Panc1 (cell line): ENCODE results near the gene CHCHD6. TPM values are rescaled to one million over a fixed set of nuclear protein-coding genes. Genes with fewer than 3 reads are reported as not detected.

Experiments
- ATAC-seq: fragments of 200-7000 bp; cut with Tn5 transposase; 2 replicates; pipeline ENCODE4 v1.9.1; 2020; ENCODE audit warnings: mild to moderate bottlenecking, moderate library complexity
- BruUV-seq: library from RNA; stranded (reverse); fragments of 400-500 nt; replicated peaks from 2 replicates; lab custom pipeline; 2021; lab: Mats Ljungman, UMichigan
- CTCF ChIA-PET: fragments of 300-600 bp; sonication (Branson Sonifier 250); formaldehyde crosslinking; loops from one replicate; lab custom pipeline; 2022; ENCODE audit warnings: antibody characterized with exemption; lab: Charles Lee
- POLR2A ChIA-PET: fragments of 300-600 bp; sonication (Branson Sonifier 250); formaldehyde crosslinking; loops from one replicate; lab custom pipeline; 2022; ENCODE audit warnings: antibody characterized with exemption; lab: Charles Lee
- DNase-seq: peaks from one replicate; pipeline ENCODE4 v3.0.0-alpha.2; 2010; ENCODE audit warnings: low read depth, low spot score
- H3K27ac ChIP-seq: 2 replicates; pipeline ENCODE4 v1.5.1; 2011; ENCODE audit warnings: mild to moderate bottlenecking, low read length, inconsistent platforms
- H3K27me3 ChIP-seq: fragments of 200-500 bp; sonication (Bioruptor generic); 2 replicates; pipeline ENCODE4 v1.6.0; 2014; ENCODE audit warnings: low read length, inconsistent platforms; ENCODE audit not compliant: control insufficient read depth, insufficient read depth
- H3K36me3 ChIP-seq: fragments of 200-500 bp; sonication (Bioruptor generic); 2 replicates; pipeline ENCODE4 v1.5.1; 2014; ENCODE audit warnings: inconsistent platforms, mild to moderate bottlenecking, low read length, moderate library complexity; ENCODE audit not compliant: control insufficient read depth, insufficient read depth
- H3K4me1 ChIP-seq: 2 replicates; pipeline ENCODE4 v1.5.1; 2011; ENCODE audit warnings: inconsistent platforms, mild to moderate bottlenecking, low read length, moderate library complexity; ENCODE audit not compliant: control insufficient read depth, insufficient read depth
- H3K4me3 ChIP-seq, 2 experiments: 2 replicates each; pipeline ENCODE4 v1.5.1; 2011 to 2012; ENCODE audit warnings: low read depth in 2 of 2, low read length in 2 of 2, mild to moderate bottlenecking in 2 of 2, inconsistent platforms in 1 of 2, moderate library complexity in 1 of 2
- H3K9me3 ChIP-seq: fragments of 200-500 bp; sonication (Bioruptor generic); 2 replicates; pipeline ENCODE4 v1.5.1; 2014; ENCODE audit warnings: low read depth, mild to moderate bottlenecking, inconsistent platforms, low read length, moderate library complexity; ENCODE audit not compliant: control insufficient read depth, insufficient read depth
- POLR2AphosphoS5 ChIP-seq: IDR thresholded peaks from 2 replicates; pipeline ENCODE4 v1.6.1; 2012; ENCODE audit warnings: mild to moderate bottlenecking, low read depth, low read length, moderate library complexity
- SIN3A ChIP-seq: IDR thresholded peaks from 2 replicates; pipeline ENCODE4 v1.6.1; 2012; ENCODE audit warnings: low read depth, mild to moderate bottlenecking, low read length, moderate library complexity, borderline replicate concordance; ENCODE audit not compliant: insufficient read depth
- TCF7L2 ChIP-seq: IDR thresholded peaks from 2 replicates; pipeline ENCODE4 v1.6.1; 2011; ENCODE audit warnings: mild to moderate bottlenecking, low read depth, low read length, inconsistent platforms
- in situ Hi-C: cut with HindIII; loops from 2 replicates; pipeline ENCODE4 v1.10.0; 2016; ENCODE audit warnings: low sequenced_read_pairs, low pct_unique_long_range_greater_than_20kb
- intact Hi-C: fragments of 100-400 bp; cut with micrococcal nuclease; formaldehyde crosslinking; loops from one replicate; pipeline ENCODE4 v1.10.0; 2022; ENCODE audit not compliant: unreplicated experiment
- total RNA-seq: library from RNA; stranded (reverse); gene quantifications from one replicate; pipeline ENCODE4 v1.2.1, GENCODE V29; 2021; ENCODE audit not compliant: unreplicated experiment
- TF ChIP-seq, protein P1 (sequence below): fragments of 450-650 bp; IDR thresholded peaks from 2 replicates; pipeline ENCODE4 v1.5.1; 2017; ENCODE audit warnings: mild to moderate bottlenecking
- TF ChIP-seq, protein P2 (sequence below), 2 experiments: IDR thresholded peaks; 2 replicates each; pipeline ENCODE4 v1.6.1; 2011 to 2012; ENCODE audit warnings: low read depth in 2 of 2, control low read depth in 1 of 2, low read length in 1 of 2, mild to moderate bottlenecking in 1 of 2, moderate library complexity in 1 of 2; ENCODE audit not compliant: insufficient read depth in 1 of 2

CHCHD6 gene
- total RNA-seq, 1 experiment from 2014 or later, result 31.5 TPM

DNA sequence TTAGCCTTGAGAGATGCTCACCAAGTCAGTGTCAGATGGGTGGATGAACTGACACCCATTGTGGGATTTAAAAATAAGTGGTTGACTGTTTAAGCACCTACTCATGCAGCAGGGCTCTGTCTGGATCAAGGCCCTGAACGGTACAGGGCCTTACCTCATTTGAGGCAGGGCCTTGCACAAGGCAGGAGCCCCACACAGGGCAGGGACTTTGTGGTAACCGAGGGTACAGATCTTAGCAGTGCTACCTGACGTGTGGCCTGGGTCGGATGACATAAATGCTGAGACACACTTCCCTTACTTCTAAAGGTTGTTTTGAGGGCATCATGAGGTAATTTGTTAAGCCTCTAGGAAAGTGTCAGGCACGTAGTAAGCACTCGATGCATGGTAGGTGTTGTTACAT lies 219.4 kb downstream of the CHCHD6 start:
- ATAC-seq (no peak), DNase-seq (no peak)
- Histone ChIP-seq H3K27ac (no peak overlapping the region), H3K4me3 (no peak overlapping the region), H3K36me3 (no peaks in the 10 kb centered on the region), H3K9me3 (no peaks in the 10 kb centered on the region), H3K4me1 (peaks cover 28% of the 10 kb centered on the region), H3K27me3 (no peaks in the 10 kb centered on the region)
- ChIA-PET POLR2A (no interaction called here), CTCF (no interaction called here)
- intact Hi-C loops (no loop called here), in situ Hi-C loops (no loop called here)
- TF ChIP-seq TCF7L2 (no peak), POLR2AphosphoS5 (no peak), SIN3A (no peak)
- TF ChIP-seq, protein P1, sequence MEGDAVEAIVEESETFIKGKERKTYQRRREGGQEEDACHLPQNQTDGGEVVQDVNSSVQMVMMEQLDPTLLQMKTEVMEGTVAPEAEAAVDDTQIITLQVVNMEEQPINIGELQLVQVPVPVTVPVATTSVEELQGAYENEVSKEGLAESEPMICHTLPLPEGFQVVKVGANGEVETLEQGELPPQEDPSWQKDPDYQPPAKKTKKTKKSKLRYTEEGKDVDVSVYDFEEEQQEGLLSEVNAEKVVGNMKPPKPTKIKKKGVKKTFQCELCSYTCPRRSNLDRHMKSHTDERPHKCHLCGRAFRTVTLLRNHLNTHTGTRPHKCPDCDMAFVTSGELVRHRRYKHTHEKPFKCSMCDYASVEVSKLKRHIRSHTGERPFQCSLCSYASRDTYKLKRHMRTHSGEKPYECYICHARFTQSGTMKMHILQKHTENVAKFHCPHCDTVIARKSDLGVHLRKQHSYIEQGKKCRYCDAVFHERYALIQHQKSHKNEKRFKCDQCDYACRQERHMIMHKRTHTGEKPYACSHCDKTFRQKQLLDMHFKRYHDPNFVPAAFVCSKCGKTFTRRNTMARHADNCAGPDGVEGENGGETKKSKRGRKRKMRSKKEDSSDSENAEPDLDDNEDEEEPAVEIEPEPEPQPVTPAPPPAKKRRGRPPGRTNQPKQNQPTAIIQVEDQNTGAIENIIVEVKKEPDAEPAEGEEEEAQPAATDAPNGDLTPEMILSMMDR, result no peak
- TF ChIP-seq, protein P2, sequence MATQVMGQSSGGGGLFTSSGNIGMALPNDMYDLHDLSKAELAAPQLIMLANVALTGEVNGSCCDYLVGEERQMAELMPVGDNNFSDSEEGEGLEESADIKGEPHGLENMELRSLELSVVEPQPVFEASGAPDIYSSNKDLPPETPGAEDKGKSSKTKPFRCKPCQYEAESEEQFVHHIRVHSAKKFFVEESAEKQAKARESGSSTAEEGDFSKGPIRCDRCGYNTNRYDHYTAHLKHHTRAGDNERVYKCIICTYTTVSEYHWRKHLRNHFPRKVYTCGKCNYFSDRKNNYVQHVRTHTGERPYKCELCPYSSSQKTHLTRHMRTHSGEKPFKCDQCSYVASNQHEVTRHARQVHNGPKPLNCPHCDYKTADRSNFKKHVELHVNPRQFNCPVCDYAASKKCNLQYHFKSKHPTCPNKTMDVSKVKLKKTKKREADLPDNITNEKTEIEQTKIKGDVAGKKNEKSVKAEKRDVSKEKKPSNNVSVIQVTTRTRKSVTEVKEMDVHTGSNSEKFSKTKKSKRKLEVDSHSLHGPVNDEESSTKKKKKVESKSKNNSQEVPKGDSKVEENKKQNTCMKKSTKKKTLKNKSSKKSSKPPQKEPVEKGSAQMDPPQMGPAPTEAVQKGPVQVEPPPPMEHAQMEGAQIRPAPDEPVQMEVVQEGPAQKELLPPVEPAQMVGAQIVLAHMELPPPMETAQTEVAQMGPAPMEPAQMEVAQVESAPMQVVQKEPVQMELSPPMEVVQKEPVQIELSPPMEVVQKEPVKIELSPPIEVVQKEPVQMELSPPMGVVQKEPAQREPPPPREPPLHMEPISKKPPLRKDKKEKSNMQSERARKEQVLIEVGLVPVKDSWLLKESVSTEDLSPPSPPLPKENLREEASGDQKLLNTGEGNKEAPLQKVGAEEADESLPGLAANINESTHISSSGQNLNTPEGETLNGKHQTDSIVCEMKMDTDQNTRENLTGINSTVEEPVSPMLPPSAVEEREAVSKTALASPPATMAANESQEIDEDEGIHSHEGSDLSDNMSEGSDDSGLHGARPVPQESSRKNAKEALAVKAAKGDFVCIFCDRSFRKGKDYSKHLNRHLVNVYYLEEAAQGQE (IDR thresholded peaks at IDR 0.05; ENCODE audit: insufficient read depth in 1 of 2, low read depth in 2 of 2, low read length in 1 of 2), result no peak
- BruUV-seq, result no TSS peak

DNA sequence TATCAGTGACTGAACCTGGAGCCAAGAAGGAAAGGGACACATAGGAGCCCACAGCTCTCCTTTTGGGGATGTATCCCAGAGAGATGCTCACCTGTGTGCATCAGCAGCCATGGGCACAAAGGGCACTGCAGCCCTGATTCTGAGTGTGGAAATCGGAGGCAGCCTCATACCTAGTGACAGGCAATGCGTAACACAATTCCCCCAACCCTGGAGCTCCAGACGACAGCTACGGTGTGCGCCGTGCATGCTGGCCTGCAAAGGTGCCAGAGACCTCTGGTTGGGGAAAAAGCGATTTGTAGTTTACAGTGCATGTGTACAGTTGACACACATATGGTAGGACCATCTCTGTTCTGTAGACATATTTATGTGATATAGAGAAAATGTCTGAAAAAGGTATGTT lies 219.9 kb downstream of the CHCHD6 start:
- TF ChIP-seq, protein P2 (IDR thresholded peaks at IDR 0.05; ENCODE audit: insufficient read depth in 1 of 2, low read depth in 2 of 2, low read length in 1 of 2), result no peak
- TF ChIP-seq TCF7L2 (no peak), SIN3A (no peak), POLR2AphosphoS5 (no peak)
- TF ChIP-seq, protein P1, result no peak
- no TSS peak for BruUV-seq
- Histone ChIP-seq H3K36me3 (no peaks in the 10 kb centered on the region), H3K4me1 (peaks cover 29% of the 10 kb centered on the region), H3K9me3 (no peaks in the 10 kb centered on the region), H3K27me3 (no peaks in the 10 kb centered on the region), H3K27ac (no peak overlapping the region), H3K4me3 (no peak overlapping the region)
- DNase-seq, result no peak
- in situ Hi-C loops (no loop called here), intact Hi-C loops (no loop called here)
- ChIA-PET POLR2A (no interaction called here), CTCF (no interaction called here)
- ATAC-seq, result no peak
